WTC11 (cell line): ENCODE results near the gene GLS.

ENCODE experiments used
- CBFB ChIP-seq: sonication (generic); formaldehyde crosslinking; IDR thresholded peaks from 2 replicates; pipeline ENCODE4 v1.8.1; 2022; ENCODE audit warnings: mild to moderate bottlenecking, low read depth, missing genetic modification reagents
- CTCF ChIP-seq: fragments of 200-600 bp; IDR thresholded peaks from 2 replicates; pipeline ENCODE4 v1.8.0; 2022; ENCODE audit warnings: antibody characterized with exemption
- E2F1 ChIP-seq: sonication (generic); formaldehyde crosslinking; IDR thresholded peaks from 2 replicates; pipeline ENCODE4 v1.8.0; 2022; ENCODE audit warnings: mild to moderate bottlenecking, missing genetic modification reagents
- ELF4 ChIP-seq: sonication (generic); formaldehyde crosslinking; IDR thresholded peaks from 2 replicates; pipeline ENCODE4 v1.8.1; 2022; ENCODE audit warnings: low read depth, mild to moderate bottlenecking, moderate library complexity, missing genetic modification reagents
- ESRRA ChIP-seq: sonication (generic); formaldehyde crosslinking; IDR thresholded peaks from 2 replicates; pipeline ENCODE4 v1.8.1; 2022; ENCODE audit warnings: mild to moderate bottlenecking, missing genetic modification reagents, borderline replicate concordance
- JUN ChIP-seq: sonication (generic); formaldehyde crosslinking; IDR thresholded peaks from 2 replicates; pipeline ENCODE4 v1.8.0; 2023; ENCODE audit warnings: mild to moderate bottlenecking, missing genetic modification reagents
- MAX ChIP-seq: sonication (generic); formaldehyde crosslinking; IDR thresholded peaks from 2 replicates; pipeline ENCODE4 v1.8.0; 2022; ENCODE audit warnings: mild to moderate bottlenecking, missing genetic modification reagents
- MLX ChIP-seq: sonication (generic); formaldehyde crosslinking; IDR thresholded peaks from 2 replicates; pipeline ENCODE4 v1.8.1; 2023; ENCODE audit warnings: mild to moderate bottlenecking, missing genetic modification reagents, moderate library complexity
- PREB ChIP-seq: sonication (generic); formaldehyde crosslinking; IDR thresholded peaks from 2 replicates; pipeline ENCODE4 v1.8.1; 2022; ENCODE audit warnings: mild to moderate bottlenecking, missing genetic modification reagents, moderate library complexity, borderline replicate concordance
- ZNF532 ChIP-seq: fragments of 250-450 bp; sonication (Bioruptor Pico); IDR thresholded peaks from 2 replicates; pipeline ENCODE4 v1.9.0; 2021; ENCODE audit warnings: mild to moderate bottlenecking, borderline replicate concordance
- TF ChIP-seq, protein P1 (sequence below): sonication (generic); formaldehyde crosslinking; IDR thresholded peaks from 2 replicates; pipeline ENCODE4 v1.8.1; 2022; ENCODE audit warnings: low read depth, missing genetic modification reagents, borderline replicate concordance

- TF ChIP-seq CTCF (no peak), MAX (CRISPR knock-in tag) (no peak), JUN (no peak), ELF4 (CRISPR knock-in tag) (no peak), ZNF532 (CRISPR knock-in tag) (no peak), MLX (no peak), PREB (CRISPR knock-in tag) (no peak), E2F1 (CRISPR knock-in tag) (no peak), ESRRA (CRISPR knock-in tag) (no peak), CBFB (CRISPR knock-in tag) (no peak)
- TF ChIP-seq, protein P1, sequence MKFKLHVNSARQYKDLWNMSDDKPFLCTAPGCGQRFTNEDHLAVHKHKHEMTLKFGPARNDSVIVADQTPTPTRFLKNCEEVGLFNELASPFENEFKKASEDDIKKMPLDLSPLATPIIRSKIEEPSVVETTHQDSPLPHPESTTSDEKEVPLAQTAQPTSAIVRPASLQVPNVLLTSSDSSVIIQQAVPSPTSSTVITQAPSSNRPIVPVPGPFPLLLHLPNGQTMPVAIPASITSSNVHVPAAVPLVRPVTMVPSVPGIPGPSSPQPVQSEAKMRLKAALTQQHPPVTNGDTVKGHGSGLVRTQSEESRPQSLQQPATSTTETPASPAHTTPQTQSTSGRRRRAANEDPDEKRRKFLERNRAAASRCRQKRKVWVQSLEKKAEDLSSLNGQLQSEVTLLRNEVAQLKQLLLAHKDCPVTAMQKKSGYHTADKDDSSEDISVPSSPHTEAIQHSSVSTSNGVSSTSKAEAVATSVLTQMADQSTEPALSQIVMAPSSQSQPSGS, result no peak
Measured at GRCh38 chr2:190841707-190842505, 38.7 kb upstream of the GLS start.
